Uterus (tissue), 2 donors: ENCODE results near the gene ATP5ME.

Experiments used
- CTCF ChIP-seq, 4 experiments: fragments of 200-600 bp in 2 of 4; fragments of 450-650 bp in 2 of 4; sonication (generic) in 2 of 4; IDR thresholded peaks; one replicate each; pipeline ENCODE4 v1.5.1; 2016 to 2019; ENCODE audit warnings: antibody characterized with exemption in 4 of 4, mild to moderate bottlenecking in 2 of 4, moderate library complexity in 1 of 4
- POLR2A ChIP-seq, 2 donors: fragments of 450-650 bp; IDR thresholded peaks; one replicate each; pipeline ENCODE4 v1.6.1; 2016; ENCODE audit warnings: antibody characterized with exemption in 2 of 2, mild to moderate bottlenecking in 1 of 2, moderate library complexity in 1 of 2

DNA sequence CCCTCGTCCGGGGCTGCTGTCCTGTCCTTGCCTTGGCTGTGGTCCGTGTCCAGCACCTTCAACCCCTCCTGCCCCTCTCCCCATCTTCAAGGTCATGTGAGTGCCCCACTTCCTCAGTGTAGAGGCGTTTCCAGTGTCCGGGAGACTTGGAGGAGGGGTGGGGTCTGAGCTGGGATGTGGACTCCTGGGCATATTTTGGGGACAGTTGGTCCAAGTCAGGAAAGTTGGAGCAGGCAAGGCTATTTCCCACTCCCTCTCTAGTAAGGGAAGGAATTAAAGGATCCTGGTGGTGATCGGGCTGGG is 34.5 kb upstream of the ATP5ME start:
- TF ChIP-seq POLR2A (IDR thresholded peaks at IDR 0.05) (no peak), CTCF (IDR thresholded peaks at IDR 0.05) (no peak)
